Ramos (cell line): ENCODE measurements around the gene WDR33.

Experiments
- in situ Hi-C: fragments of 300-500 bp; cut with MboI; formaldehyde crosslinking; loops from one replicate; pipeline ENCODE4 v1.14.3; 2022; ENCODE audit warnings: low sequenced_read_pairs; ENCODE audit not compliant: unreplicated experiment

The WDR33 gene

DNA sequence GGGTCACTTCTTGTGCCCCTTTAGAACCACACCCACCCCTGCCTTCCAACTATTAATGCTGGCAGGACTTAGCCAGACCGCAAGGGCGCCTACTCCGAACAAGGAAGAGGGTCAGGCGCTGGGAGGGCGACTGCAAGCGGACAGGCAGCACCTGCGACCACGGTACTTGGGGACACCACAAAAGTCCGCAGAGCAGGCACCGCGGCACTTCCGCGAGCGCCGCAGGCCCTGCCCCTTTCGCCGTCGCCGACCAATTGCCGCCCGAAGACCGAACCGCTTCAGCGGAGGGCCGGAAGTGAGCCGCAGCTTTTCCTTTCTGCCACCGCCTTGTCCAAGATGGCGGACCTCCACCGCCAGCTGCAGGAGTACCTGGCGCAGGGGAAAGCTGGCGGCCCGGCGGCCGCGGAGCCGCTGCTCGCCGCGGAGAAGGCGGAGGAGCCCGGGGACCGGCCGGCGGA lies 109.7 kb downstream of the WDR33 start, which contains the start of gene SFT2D3:
SFT2D3 (plus strand) TSS at position 305 of the 458 bp plus-strand sequence; CDS start at position 337, 32 bp downstream.
- in situ Hi-C loops: no loop called here

- in situ Hi-C loops: no loop called here
Measured at GRCh38 chr2:127700527-127701192, 110.3 kb downstream of the WDR33 start.

DNA sequence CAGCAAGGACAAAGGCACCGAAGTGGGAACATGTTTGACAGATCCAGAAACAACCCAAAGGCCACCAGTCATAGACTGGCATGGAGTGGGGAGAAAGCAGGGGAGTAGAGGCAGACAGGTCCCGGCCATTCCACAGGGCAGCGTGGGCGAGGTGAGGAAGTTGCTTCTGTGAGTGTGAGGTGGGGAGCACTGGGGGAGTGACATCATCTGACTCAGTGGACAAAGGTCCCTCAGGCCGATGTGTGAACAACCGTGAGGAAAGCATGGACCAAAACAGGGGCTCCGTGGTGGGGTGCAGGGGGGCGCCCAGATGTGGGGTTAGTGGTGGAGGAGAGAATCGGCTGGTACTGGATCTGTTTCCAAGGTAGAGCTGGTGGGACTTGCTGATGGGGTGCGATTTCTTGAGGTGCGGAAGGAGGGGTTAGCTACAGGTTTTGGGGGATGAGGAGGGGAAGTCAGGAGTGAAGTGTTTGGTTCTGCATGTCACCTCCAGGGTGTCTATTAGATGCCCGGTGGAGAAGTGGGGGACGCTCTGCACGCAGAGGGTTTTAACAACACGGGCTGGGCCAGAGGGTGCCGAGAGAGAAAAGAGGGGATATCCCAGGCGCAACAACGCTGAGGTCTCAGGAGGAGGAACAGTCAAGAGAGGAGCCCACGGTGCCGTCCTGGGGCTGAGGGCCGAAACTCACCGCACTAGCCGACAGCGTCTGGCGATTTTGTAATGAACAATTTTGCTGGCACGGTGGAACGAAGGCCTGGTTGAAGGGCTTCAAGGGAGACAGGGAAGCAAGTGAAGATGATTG lies 112.2 kb downstream of the WDR33 start:
- in situ Hi-C loops: no loop called here

DNA sequence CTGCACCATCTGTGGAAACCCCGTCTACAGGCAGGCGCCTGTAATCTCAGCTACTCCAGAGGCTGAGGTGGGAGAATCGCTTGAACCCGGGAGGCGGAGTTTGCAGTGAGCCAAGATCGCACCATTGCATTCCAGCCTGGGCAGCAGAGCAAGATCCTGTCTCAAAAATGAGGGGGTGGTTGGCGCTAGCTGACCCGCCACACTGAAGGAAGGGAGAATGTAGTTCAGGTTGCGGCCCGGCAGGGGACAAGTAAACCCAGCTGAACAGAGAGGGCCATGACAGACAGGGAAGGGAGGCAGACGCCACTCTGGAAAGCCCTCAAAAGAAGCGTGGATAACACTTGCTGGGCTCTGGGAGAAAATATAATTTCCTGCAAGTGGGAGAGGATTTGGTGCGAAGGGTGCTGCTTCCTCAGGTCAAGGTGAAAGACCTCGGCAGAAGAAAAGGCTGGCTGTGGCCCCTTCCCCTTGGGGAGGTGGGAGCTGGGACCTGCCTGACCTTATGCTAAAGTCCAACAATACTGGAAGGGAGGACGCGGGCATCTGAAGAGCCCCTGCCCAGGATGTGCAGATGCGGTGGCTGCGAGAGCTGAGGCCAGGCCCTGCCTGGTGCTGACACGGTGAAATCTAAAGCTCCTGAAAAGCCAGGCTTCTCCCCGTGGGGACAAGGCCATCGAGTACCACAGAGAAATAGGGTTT lies 113.3 kb downstream of the WDR33 start:
- in situ Hi-C loops: no loop called here

DNA sequence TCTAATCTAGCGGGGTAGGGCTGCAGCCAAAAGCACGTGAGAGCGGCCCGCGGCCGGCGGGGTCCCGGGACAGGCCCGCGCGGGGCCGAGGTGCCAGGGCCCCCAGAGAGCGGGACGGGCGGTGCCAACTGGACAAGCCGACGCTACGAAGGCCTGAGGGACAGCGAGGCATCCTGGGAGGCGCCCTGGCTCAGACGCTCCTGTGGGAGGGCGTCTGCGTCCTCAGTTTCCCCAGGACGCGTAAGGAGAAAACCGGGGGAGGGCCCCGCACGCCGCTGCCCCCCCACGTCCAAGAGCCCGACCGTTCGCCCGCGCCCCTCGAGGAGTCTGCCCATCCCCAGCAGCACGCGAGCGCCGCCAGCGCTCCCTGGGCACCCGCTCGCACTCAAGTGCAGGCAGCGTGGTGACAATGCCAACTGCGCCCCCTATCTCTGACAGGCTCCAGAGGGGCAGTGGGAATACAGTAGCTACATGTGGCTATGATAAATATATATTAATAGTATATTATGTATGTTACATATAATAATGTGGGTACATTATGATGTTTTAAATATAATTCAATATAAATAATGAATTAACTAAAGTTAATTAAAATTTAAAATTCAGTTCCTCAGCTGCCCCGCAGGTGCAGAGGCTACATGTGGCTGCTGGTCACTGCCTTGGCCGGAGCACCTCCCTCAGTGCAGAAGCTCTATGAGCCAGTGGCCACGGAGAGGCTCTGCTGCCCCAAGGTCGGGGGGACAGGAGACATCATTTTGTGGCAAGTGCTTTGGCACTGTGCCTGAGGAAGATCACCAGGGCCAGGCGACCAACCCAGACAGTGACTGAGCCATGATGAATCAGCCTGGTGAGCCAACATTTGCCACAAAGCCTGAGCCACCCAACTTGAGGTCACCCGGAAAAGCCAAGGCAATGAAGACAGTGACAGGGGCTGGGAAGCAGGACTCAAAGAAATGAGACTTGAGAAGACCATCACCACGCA lies 115.2 kb downstream of the WDR33 start:
- in situ Hi-C loops: no loop called here

GRCh38 chr2:127694986-127695385 lies 116.0 kb downstream of the WDR33 start:
- in situ Hi-C loops: no loop called here

DNA sequence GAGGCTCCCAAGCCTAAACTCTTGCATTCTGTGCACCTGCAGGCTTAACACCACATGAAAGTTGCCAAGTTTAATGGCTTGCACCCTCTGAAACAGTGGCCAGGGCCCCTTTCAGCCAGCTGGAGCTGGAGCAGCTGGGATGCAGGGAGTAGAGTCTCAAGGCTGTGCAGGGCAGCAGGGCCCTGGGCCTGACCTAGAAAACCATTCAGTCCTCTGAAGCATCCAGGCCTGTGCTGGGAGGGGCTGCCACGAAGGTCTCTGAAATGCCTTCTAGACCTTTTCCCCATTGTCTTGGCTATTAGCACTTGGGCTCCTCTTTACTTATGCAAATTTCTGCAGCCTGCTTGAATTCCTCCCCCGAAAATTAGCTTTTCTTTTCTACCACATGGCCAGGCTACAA lies 120.3 kb downstream of the WDR33 start:
- in situ Hi-C loops: no loop called here

DNA sequence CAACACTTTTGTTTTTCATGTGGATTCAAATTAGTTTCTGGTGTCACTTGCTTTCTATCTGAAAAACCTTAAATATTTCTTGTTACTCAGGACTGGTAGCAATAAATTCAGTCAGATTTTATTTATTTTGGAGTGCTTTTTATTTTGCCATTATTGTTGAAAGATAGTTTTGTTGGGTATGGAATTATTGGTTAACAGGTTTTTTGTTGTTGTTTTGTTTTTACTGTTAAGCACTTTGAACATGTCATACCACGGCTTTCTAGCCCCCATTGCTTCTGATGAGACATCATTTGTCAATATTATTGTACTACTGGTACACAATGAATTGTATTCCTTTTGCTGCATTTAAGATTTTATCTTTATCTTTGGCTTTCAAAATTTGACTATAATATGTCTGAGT lies 122.6 kb downstream of the WDR33 start:
- in situ Hi-C loops: no loop called here

DNA sequence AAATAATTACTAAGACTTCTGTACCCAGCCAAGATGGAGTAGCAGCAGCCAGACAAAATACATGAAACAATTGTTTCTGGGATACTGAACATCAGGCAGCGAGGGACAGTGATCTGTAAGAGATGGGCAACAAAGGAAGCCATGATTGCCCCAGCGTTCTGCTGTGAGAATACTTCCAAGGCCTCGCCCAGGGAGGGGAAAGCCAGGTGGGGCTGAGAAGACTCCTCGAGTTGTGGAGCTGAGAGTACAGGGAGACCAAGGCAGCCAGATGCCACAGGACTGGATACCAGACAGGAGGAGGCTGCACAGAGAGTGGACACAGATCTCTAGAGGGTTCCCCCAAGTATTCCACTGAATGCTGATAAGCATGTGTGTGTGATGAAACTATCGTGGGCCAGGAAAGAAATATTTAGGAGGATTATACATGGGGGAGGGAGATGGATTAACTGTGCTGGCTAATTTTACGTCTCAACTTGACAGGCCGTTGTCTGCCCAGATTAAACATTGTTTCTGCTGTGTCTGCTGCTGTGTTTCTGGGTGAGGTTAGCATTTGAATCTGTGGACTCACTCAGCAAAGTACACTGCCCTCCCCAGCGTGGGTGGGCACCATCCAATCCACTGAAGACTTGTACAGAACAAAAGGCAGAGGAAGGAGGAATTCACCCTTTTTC lies 125.4 kb downstream of the WDR33 start:
- in situ Hi-C loops: no loop called here

GRCh38 chr2:127683757-127684156 lies 127.2 kb downstream of the WDR33 start:
- in situ Hi-C loops: no loop called here

DNA sequence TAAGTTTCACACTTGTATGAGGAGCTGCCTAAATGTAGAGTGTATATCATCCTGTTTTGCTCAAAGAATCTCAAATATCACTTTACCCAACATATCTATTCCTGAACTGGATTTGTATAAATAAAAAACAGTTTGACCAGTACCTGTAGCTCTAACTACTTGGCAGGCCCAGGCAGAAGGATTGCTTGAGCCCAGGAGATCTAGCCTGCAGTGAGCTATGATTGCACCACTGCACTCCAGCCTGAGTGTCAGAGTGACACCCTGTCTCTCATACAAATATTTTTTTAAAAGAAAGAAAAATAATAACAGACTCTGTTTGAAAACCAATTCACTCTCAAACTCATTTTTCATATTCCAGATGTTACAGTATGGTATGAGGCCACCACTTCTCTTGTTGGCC lies 127.9 kb downstream of the WDR33 start:
- in situ Hi-C loops: no loop called here

GRCh38 chr2:127681976-127682857 lies 128.8 kb downstream of the WDR33 start:
- in situ Hi-C loops: no loop called here

GRCh38 chr2:127681288-127681804 lies 129.6 kb downstream of the WDR33 start:
- in situ Hi-C loops: no loop called here

GRCh38 chr2:127680706-127681287 lies 130.2 kb downstream of the WDR33 start:
- in situ Hi-C loops: no loop called here

GRCh38 chr2:127679680-127680361 lies 131.2 kb downstream of the WDR33 start:
- in situ Hi-C loops: no loop called here

DNA sequence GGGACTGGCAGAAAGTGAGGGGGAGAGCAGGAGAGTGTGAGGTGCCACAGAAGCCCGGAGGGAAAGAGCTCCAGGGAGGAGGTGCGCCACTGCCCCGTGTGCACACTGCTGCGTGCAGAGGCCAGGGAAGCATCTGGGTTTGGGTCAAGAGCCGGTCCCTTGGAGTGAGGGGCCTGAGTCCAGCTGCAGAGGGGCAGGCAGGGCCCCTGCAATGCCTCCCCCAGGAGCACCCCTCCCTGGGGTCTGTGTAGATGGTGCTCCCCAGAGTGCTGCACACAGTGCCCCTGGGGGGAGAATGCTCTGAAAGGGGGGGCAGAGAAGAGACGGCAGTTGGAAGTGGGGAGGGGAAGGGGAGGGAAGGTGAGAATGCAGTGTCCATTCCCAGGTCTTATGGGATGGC lies 132.0 kb downstream of the WDR33 start:
- in situ Hi-C loops: no loop called here

GRCh38 chr2:127678531-127678930 lies 132.4 kb downstream of the WDR33 start:
- in situ Hi-C loops: no loop called here
